Endothelial cell of umbilical vein (primary cell): ENCODE data around the gene ADD1. TPM values are rescaled to one million over a fixed set of nuclear protein-coding genes. Genes with fewer than 3 reads are reported as not detected.

ENCODE experiments used
- BruUV-seq: library from RNA; stranded (reverse); fragments of 400-500 nt; replicated peaks from 2 replicates; lab custom pipeline; 2021; lab: Mats Ljungman, UMichigan
- CTCF ChIA-PET: fragments of 300-600, 350-600 bp; sonication (Branson Sonifier 250); formaldehyde crosslinking; loops from one replicate; lab custom pipeline; 2021; ENCODE audit warnings: antibody characterized with exemption, inconsistent platforms; lab: Charles Lee
- POLR2A ChIA-PET: fragments of 300-600, 350-600 bp; sonication (Branson Sonifier 250); formaldehyde crosslinking; loops from one replicate; lab custom pipeline; 2021; ENCODE audit warnings: antibody characterized with exemption, inconsistent platforms; lab: Charles Lee
- DNase-seq: peaks from one replicate; pipeline ENCODE4 v3.0.0-alpha.2; 2011; ENCODE audit warnings: low read depth, low spot score
- FAIRE-seq: peaks from 2 replicates; lab custom pipeline; 2011; peaks lifted over from hg19 to GRCh38; lab: Jason Lieb, UNC
- H2AFZ ChIP-seq: 2 replicates; pipeline ENCODE4 v1.6.0; 2012; ENCODE audit warnings: low read depth, low read length, control low read depth, inconsistent platforms
- H3K27ac ChIP-seq: 2 replicates; pipeline ENCODE4 v1.5.1; 2011; ENCODE audit warnings: low read depth, mild to moderate bottlenecking, control low read depth, low read length, moderate library complexity; ENCODE audit not compliant: insufficient read depth
- H3K27me3 ChIP-seq, 2 experiments: 2 replicates each; pipeline versions ENCODE4 v1.6.0 to v1.6.1; 2011; ENCODE audit warnings: low read length in 2 of 2, mixed read lengths in 1 of 2; ENCODE audit not compliant: control insufficient read depth in 2 of 2, insufficient read depth in 2 of 2
- H3K36me3 ChIP-seq, 2 experiments: 2 replicates in 1 of 2; 3 replicates in 1 of 2; pipeline ENCODE4 v1.5.1; 2011; ENCODE audit warnings: low read length in 2 of 2, mild to moderate bottlenecking in 1 of 2, moderate library complexity in 1 of 2; ENCODE audit not compliant: control insufficient read depth in 2 of 2, insufficient read depth in 2 of 2; ENCODE audit errors: extremely low read depth in 1 of 2
- H3K4me1 ChIP-seq: 3 replicates; pipeline ENCODE4 v1.5.1; 2011; ENCODE audit warnings: mild to moderate bottlenecking, low read length; ENCODE audit not compliant: control insufficient read depth, insufficient read depth; ENCODE audit errors: extremely low read depth
- H3K4me2 ChIP-seq: 2 replicates; pipeline ENCODE4 v1.6.1; 2011; ENCODE audit warnings: low read length, control low read depth, mixed read lengths; ENCODE audit not compliant: insufficient read depth
- H3K4me3 ChIP-seq, 3 experiments: fragments of 200-600 bp in 1 of 3; sonication (generic), shearing (Covaris generic) in 1 of 3; replicated peaks in 1 of 3; 2 replicates each; pipeline ENCODE4 v1.5.1; 2011 to 2016; ENCODE audit warnings: control low read depth in 3 of 3, low read length in 3 of 3, mild to moderate bottlenecking in 2 of 3, inconsistent platforms in 1 of 3, low read depth in 1 of 3, moderate library complexity in 1 of 3; ENCODE audit not compliant: insufficient read depth in 1 of 3
- H3K79me2 ChIP-seq: 2 replicates; pipeline ENCODE4 v1.6.0; 2012; ENCODE audit warnings: low read length, inconsistent platforms; ENCODE audit not compliant: control insufficient read depth, insufficient read depth
- H3K9ac ChIP-seq: replicated peaks from 2 replicates; pipeline ENCODE3; 2011; ENCODE audit warnings: low read length, control low read depth; ENCODE audit not compliant: insufficient read depth; ENCODE audit errors: extremely low read depth
- H3K9me1 ChIP-seq: replicated peaks from 3 replicates; pipeline ENCODE4 v1.6.0; 2011; ENCODE audit warnings: mild to moderate bottlenecking, low read length; ENCODE audit not compliant: control insufficient read depth, insufficient read depth; ENCODE audit errors: extremely low read depth
- H3K9me3 ChIP-seq: replicated peaks from 2 replicates; pipeline ENCODE4 v1.5.1; 2012; ENCODE audit warnings: low read length, inconsistent platforms; ENCODE audit not compliant: control insufficient read depth, insufficient read depth
- H4K20me1 ChIP-seq: replicated peaks from 2 replicates; pipeline ENCODE3; 2011; ENCODE audit warnings: mild to moderate bottlenecking, low read length; ENCODE audit not compliant: control insufficient read depth, insufficient read depth; ENCODE audit errors: extremely low read depth
- JUN ChIP-seq: IDR thresholded peaks from 2 replicates; pipeline ENCODE4 v1.6.1; 2011; ENCODE audit warnings: borderline replicate concordance, low read depth; ENCODE audit not compliant: insufficient read length, insufficient read depth
- POLR2A ChIP-seq: IDR thresholded peaks from 2 replicates; pipeline ENCODE4 v1.6.1; 2012; ENCODE audit warnings: low read depth, mild to moderate bottlenecking, control low read depth, low read length
- POLR2AphosphoS5 ChIP-seq: IDR thresholded peaks from 2 replicates; pipeline ENCODE4 v1.6.1; 2012; ENCODE audit warnings: low read depth, mild to moderate bottlenecking, control low read depth, low read length, moderate library complexity; ENCODE audit not compliant: insufficient read depth
- dilution Hi-C: fragments of 300-500 bp; cut with MboI; formaldehyde crosslinking; loops from one replicate; pipeline ENCODE4 v1.15.0; 2019; ENCODE audit warnings: low sequenced_read_pairs; ENCODE audit not compliant: extremely low pct_ligation_motif_present
- intact Hi-C: fragments of 100-400 bp; cut with micrococcal nuclease; formaldehyde crosslinking; loops from one replicate; pipeline ENCODE4 v1.10.0; 2022
- polyA plus RNA-seq, 4 experiments: library from polyadenylated mRNA; depleted of rRNA in 3 of 4; stranded (reverse) in 3 of 4; unstranded in 1 of 4; fragments of >200 nt; gene quantifications; 2 replicates each; pipeline versions ENCODE4 v1.2.1 to v1.2.3, GENCODE V29; 2011 to 2012; ENCODE audit warnings: missing spikeins in 1 of 4
- total RNA-seq: library from RNA; stranded (reverse); gene quantifications from 2 replicates; pipeline ENCODE4 v1.2.3, GENCODE V29; 2021

Gene ADD1
- total and polyA plus RNA-seq, 2 donors (not counting 3 experiments of a cell fraction or from before 2014, with no cell fraction given), result 219 to 305 TPM

DNA sequence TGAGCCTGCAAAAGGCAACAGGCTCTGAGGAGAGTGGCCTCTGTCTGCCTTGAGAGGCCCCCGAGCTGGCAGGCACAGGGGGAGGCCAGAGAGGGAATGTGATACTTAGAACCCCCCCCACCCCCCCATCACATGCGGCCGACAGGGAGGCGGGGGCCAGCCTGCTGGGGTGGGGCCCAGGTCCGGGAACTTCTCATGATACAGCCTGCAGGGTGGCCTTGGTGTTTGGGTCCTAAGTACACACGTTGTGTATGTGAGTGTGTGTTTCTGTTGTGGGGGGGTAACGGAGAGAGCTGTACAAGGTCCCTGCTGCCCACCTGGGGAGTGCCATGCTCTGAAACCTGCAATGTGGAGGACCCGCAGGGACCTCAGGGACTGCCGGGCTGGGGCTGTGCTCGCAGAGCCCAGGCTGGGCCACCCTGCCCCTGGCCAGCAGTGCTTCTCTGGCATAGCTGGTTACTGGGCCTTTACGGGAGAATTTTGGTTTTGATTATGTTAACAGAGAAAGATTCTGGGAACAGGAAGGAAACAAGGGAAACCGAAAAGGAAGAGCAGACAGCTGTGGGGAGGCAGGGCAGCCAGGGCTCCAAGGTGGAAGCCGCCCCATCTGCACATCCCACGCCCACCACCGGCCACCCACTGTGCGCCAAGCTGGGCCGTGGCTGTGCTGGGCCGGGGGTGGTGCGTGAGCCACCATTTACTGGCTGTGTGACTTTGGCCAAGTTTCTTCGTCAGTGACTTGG is 30.9 kb upstream of the ADD1 start:
- Histone ChIP-seq H3K79me2 (peaks cover 56% of the 10 kb centered on the region), H3K4me3 (peak overlapping the region; percentile 7 to 57 (median 39)), H3K4me2 (peak overlapping the region; percentile 59), H3K27ac (peak overlapping the region; percentile 70), H3K27me3 (no peaks in the 10 kb centered on the region), H3K36me3 (no peaks in the 10 kb centered on the region), H3K4me1 (peaks cover 23% of the 10 kb centered on the region), H2AFZ (no peak overlapping the region), H4K20me1 (no peaks in the 10 kb centered on the region), H3K9me1 (no peaks in the 10 kb centered on the region), H3K9me3 (no peaks in the 10 kb centered on the region), H3K9ac (peak overlapping the region; percentile 61)
- dilution Hi-C loops, result no loop called here
- TSS peak; percentile 10 for BruUV-seq
- FAIRE-seq, result peak; percentile 84
- ChIA-PET CTCF (interaction anchor here (1.0 to 4.5 kb wide), 6 partner anchors 9 to 49 kb away, joined by 3 to 34 read pairs (median 6); no protein-coding TSS in a partner anchor), POLR2A (interaction anchor here (2.9 kb wide), 1 partner anchor 14 kb away, joined by 13 read pairs; no protein-coding TSS in a partner anchor)
- TF ChIP-seq POLR2AphosphoS5, result peak; percentile 28
- TF ChIP-seq POLR2A, result no peak
- peak; percentile 40 for DNase-seq
- intact Hi-C loops, result loop anchor here (1.0 to 5.0 kb wide), 3 partner anchors 18 to 275 kb away; partner anchors contain the start of gene FAM193A

DNA sequence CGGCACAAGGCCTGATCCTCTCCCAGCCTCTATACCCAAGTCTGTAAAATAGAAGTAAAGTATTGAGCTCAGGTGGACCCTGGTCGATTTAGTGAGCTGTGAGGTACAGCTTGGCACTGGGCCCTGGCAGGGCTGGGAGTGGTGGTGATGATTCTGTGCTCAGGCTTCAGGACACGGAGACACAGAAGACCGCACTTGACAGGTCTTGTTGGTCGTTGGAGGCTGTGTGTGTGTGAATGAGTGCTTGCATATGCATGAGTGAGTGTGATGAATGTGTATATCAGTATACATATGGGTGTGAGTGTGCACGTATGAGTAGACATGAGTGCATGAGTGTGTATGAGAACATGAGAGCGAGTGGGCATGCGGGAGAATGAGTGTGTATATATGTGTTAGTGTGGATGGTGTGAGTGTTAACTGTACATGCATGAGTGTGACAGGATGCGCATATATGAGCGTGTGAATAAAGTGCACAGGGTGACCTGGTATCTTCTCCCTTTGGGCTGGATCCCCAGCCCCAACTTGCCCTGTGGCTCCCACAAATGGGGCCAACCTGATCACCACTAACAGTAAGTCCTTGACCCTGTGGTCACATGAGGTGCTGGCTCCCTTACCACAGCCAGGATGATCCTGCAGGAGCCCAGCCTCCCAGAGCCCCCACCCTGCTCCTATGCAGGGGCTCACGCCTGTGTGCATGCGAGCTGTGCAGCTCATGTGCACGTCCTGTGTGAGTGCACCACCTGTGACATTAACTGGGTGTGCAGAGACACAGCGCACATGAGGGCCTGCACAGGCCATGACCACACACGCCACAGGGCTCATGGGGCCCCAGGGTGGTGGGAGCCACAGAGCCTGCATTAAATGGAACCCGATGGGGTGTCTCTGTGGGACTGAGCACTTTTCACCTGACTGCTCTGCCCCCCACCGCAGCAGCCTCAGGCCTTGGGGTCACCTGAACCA is 29.9 kb upstream of the ADD1 start:
- POLR2A ChIA-PET, result interaction anchor here (2.9 kb wide), 1 partner anchor 15 kb away, joined by 13 read pairs; no protein-coding TSS in a partner anchor
- Histone ChIP-seq H3K4me1 (peaks cover 24% of the 10 kb centered on the region), H4K20me1 (no peaks in the 10 kb centered on the region), H3K9me1 (no peaks in the 10 kb centered on the region), H3K79me2 (peaks cover 63% of the 10 kb centered on the region), H3K4me3 (peak overlapping the region in 2 of 3 experiments; percentile 39 to 57), H3K9ac (no peak overlapping the region), H3K27me3 (no peaks in the 10 kb centered on the region), H3K9me3 (no peaks in the 10 kb centered on the region), H3K36me3 (no peaks in the 10 kb centered on the region), H2AFZ (no peak overlapping the region), H3K27ac (no peak overlapping the region), H3K4me2 (peak overlapping the region; percentile 59)
- DNase-seq (no peak), FAIRE-seq (no peak)
- no peak for TF ChIP-seq POLR2A
- TF ChIP-seq JUN, result no peak
- no TSS peak for BruUV-seq
- CTCF ChIA-PET, result interaction anchor here (1.0 to 4.5 kb wide), 6 partner anchors 8 to 50 kb away, joined by 3 to 34 read pairs (median 4); no protein-coding TSS in a partner anchor
- dilution Hi-C loops (no loop called here), intact Hi-C loops (loop anchor here (5.0 kb wide), 2 partner anchors 51 to 276 kb away; partner anchors contain the start of gene FAM193A)
